VCaP (cell line): ENCODE data around the gene KRT81.
"Not testable (repeated sequence)": the region's sequence is repeated elsewhere in the genome, so short reads cannot be mapped to it uniquely, and the experiment has no call there.

Experiments
- H3K27ac ChIP-seq: fragments of 450-650 bp; 2 replicates; pipeline ENCODE4 v1.5.1; 2017
- CTCF ChIP-seq: fragments of 450-650 bp; conservative IDR thresholded peaks from 2 replicates; pipeline ENCODE4 v1.5.1; 2017; ENCODE audit warnings: mild to moderate bottlenecking, moderate library complexity

Gene KRT81

GRCh38 chr12:52316701-52317100, 25.4 kb upstream of the KRT81 start:
- no peak overlapping the region for H3K27ac ChIP-seq
- TF ChIP-seq CTCF, result no peak

GRCh38 chr12:52316290-52316689, 25.0 kb upstream of the KRT81 start:
- no peak for TF ChIP-seq CTCF
- H3K27ac ChIP-seq, result no peak overlapping the region

- H3K27ac ChIP-seq, result not testable (repeated sequence)
- TF ChIP-seq CTCF, result peak; percentile 28
Measured at GRCh38 chr12:52315721-52316120, 24.4 kb upstream of the KRT81 start.

GRCh38 chr12:52314511-52314910, 23.2 kb upstream of the KRT81 start:
- H3K27ac ChIP-seq, result no peak overlapping the region
- TF ChIP-seq CTCF, result no peak

- TF ChIP-seq CTCF, result no peak
- H3K27ac ChIP-seq, result no peak overlapping the region
Measured at GRCh38 chr12:52313926-52314325, 22.6 kb upstream of the KRT81 start.

GRCh38 chr12:52313461-52313860, 22.1 kb upstream of the KRT81 start:
- TF ChIP-seq CTCF, result no peak
- no peak overlapping the region for H3K27ac ChIP-seq

DNA sequence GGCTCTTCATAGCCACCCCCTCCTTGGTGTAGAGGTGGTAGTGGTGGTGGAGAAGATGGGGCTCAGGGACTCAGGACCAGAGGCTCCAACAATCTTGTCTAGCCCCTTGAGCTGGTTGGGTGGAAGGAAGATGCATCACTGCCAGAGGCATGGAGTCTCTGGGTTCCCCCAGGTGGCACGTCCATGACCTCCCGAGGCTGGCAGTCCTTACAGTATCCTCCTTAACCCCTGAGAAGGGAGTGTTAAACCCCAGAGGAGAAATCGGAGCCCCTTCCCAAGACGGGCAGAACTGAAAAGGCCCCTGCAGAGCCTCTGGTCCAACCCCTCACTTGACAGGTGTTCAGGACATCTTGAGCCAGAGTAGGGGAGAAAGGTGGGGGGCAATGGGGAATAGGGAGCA, 20.8 kb upstream of the KRT81 start:
- no peak overlapping the region for H3K27ac ChIP-seq

More for the DNA sequence above, 20.8 kb upstream of the KRT81 start:
- no peak for TF ChIP-seq CTCF
